Parathyroid adenoma (tissue), 2 donors: ENCODE data around the gene MINAR1.

Experiments
- H2AFZ ChIP-seq: fragments of 300-600 bp; sonication (generic); one replicate; pipeline ENCODE4 v1.7.0; 2017; ENCODE audit warnings: antibody characterized with exemption, mild to moderate bottlenecking
- H3K27ac ChIP-seq: fragments of 300-600 bp; sonication (generic); one replicate; pipeline ENCODE4 v1.7.0; 2017
- H3K27me3 ChIP-seq: fragments of 300-600 bp; sonication (generic); one replicate; pipeline ENCODE4 v1.7.0; 2017; ENCODE audit warnings: low read length; ENCODE audit not compliant: control insufficient read depth, insufficient read depth
- H3K36me3 ChIP-seq: fragments of 300-600 bp; sonication (generic); one replicate; pipeline ENCODE4 v1.7.0; 2017; ENCODE audit warnings: low read length; ENCODE audit not compliant: control insufficient read depth, insufficient read depth
- H3K4me1 ChIP-seq: fragments of 300-600 bp; sonication (generic); one replicate; pipeline ENCODE4 v1.7.0; 2017; ENCODE audit warnings: control low read depth
- H3K4me2 ChIP-seq: fragments of 300-600 bp; sonication (generic); one replicate; pipeline ENCODE4 v1.7.0; 2017; ENCODE audit warnings: low read length
- H3K4me3 ChIP-seq: fragments of 300-600 bp; sonication (generic); one replicate; pipeline ENCODE4 v1.7.0; 2017; ENCODE audit warnings: low read depth, low read length
- H3K79me2 ChIP-seq: fragments of 300-600 bp; sonication (generic); one replicate; pipeline ENCODE4 v1.7.0; 2017; ENCODE audit warnings: control low read depth
- H3K9ac ChIP-seq: fragments of 300-600 bp; sonication (generic); one replicate; pipeline ENCODE4 v1.7.0; 2017; ENCODE audit warnings: mild to moderate bottlenecking
- H3K9me3 ChIP-seq: fragments of 300-600 bp; sonication (generic); one replicate; pipeline ENCODE4 v1.7.0; 2017; ENCODE audit warnings: low read length; ENCODE audit not compliant: control insufficient read depth
- CTCF ChIP-seq: fragments of 300-600 bp; sonication (generic); IDR thresholded peaks from one replicate; pipeline ENCODE4 v1.7.0; 2017; ENCODE audit warnings: antibody characterized with exemption, mild to moderate bottlenecking
- donor health status: primary hyperparathyroidism.

MINAR1 gene

GRCh38 chr15:79458491-79458890, 26.4 kb downstream of the MINAR1 start:
- no peaks in the 10 kb centered on the region for H3K27me3 ChIP-seq
- TF ChIP-seq CTCF = no peak
- H3K79me2 ChIP-seq = no peaks in the 10 kb centered on the region
- no peak overlapping the region for H2AFZ ChIP-seq
- H3K4me1 ChIP-seq = no peaks in the 10 kb centered on the region
- H3K36me3 ChIP-seq = no peaks in the 10 kb centered on the region
- no peak overlapping the region for H3K4me3 ChIP-seq
- H3K4me2 ChIP-seq = no peak overlapping the region
- H3K27ac ChIP-seq = no peak overlapping the region
- no peaks in the 10 kb centered on the region for H3K9me3 ChIP-seq
- H3K9ac ChIP-seq = no peak overlapping the region

DNA sequence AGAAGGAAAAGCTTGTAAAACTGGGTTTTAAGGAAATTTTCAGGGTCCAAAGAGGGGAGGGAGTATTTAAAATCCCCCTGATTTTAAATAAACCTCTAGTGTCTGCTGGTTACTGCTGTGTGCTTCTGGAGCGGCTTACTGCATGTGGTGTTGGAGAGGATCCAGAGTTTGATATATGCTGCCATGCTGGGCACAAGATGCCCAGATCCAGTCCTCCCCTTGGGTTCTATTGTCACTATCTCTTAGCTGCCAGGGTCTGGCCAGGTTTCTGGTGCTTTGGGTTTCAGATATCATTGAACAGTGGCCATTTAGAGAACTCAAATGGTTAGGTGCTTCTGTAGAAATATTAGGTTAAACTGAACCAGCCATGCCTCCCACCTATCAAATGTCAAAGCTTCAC, 27.5 kb downstream of the MINAR1 start:
- TF ChIP-seq CTCF = no peak
- Histone ChIP-seq H3K79me2 (no peaks in the 10 kb centered on the region), H2AFZ (no peak overlapping the region), H3K27me3 (no peaks in the 10 kb centered on the region), H3K4me3 (no peak overlapping the region), H3K27ac (no peak overlapping the region), H3K36me3 (no peaks in the 10 kb centered on the region), H3K4me2 (no peak overlapping the region), H3K4me1 (no peaks in the 10 kb centered on the region), H3K9ac (no peak overlapping the region), H3K9me3 (no peaks in the 10 kb centered on the region)

GRCh38 chr15:79463043-79463780, 31.1 kb downstream of the MINAR1 start:
- Histone ChIP-seq H3K4me2 (no peak overlapping the region), H3K27ac (no peak overlapping the region)
- TF ChIP-seq CTCF = no peak

GRCh38 chr15:79463781-79464270, 31.7 kb downstream of the MINAR1 start:
- no peaks in the 10 kb centered on the region for H3K9me3 ChIP-seq
- H3K4me1 ChIP-seq = no peaks in the 10 kb centered on the region
- TF ChIP-seq CTCF = no peak
- H3K4me3 ChIP-seq = no peak overlapping the region
- H3K27me3 ChIP-seq = no peaks in the 10 kb centered on the region
- H3K36me3 ChIP-seq = no peaks in the 10 kb centered on the region
- H2AFZ ChIP-seq = no peak overlapping the region
- no peak overlapping the region for H3K9ac ChIP-seq
- no peak overlapping the region for H3K27ac ChIP-seq
- no peak overlapping the region for H3K4me2 ChIP-seq
- no peaks in the 10 kb centered on the region for H3K79me2 ChIP-seq

More at GRCh38 chr15:79463043-79463780, 31.1 kb downstream of the MINAR1 start:
- H3K36me3 ChIP-seq = no peaks in the 10 kb centered on the region
- H3K9ac ChIP-seq = no peak overlapping the region
- H2AFZ ChIP-seq = no peak overlapping the region
- no peak overlapping the region for H3K4me3 ChIP-seq
- H3K4me1 ChIP-seq = no peaks in the 10 kb centered on the region
- H3K27me3 ChIP-seq = no peaks in the 10 kb centered on the region
- no peaks in the 10 kb centered on the region for H3K79me2 ChIP-seq
- no peaks in the 10 kb centered on the region for H3K9me3 ChIP-seq

DNA sequence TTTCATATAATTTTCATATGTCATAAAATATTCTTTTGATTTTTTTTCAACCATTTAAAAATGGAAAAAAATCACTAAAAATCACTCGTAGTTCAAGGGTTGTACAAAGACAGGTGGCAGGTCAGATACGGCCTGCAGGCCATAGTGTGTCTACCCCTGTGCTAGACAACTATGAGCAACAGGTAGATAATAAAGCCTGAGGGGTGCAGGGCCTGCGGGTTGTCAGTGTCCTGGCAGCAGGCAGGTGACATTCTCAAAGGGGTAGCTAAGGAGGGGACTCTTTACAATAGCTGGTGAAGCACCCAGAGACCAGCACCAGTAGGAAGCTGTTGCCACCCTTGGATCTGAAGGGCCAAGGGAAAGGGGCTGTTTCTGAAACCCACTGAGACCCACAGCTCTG, 34.4 kb downstream of the MINAR1 start:
- H3K27ac ChIP-seq = no peak overlapping the region
- H3K36me3 ChIP-seq = no peaks in the 10 kb centered on the region
- no peak overlapping the region for H3K9ac ChIP-seq
- no peaks in the 10 kb centered on the region for H3K27me3 ChIP-seq
- H3K4me1 ChIP-seq = no peaks in the 10 kb centered on the region
- no peaks in the 10 kb centered on the region for H3K9me3 ChIP-seq
- no peak overlapping the region for H2AFZ ChIP-seq
- H3K79me2 ChIP-seq = no peaks in the 10 kb centered on the region
- TF ChIP-seq CTCF = no peak
- H3K4me3 ChIP-seq = no peak overlapping the region
- H3K4me2 ChIP-seq = no peak overlapping the region
